Activated B cell treated with CpG ODN at 0.5 μM for 24 hours (primary cell): ENCODE data around the gene KIF21B. TPM values are rescaled to one million over a fixed set of nuclear protein-coding genes. Genes with fewer than 3 reads are reported as not detected.
A peak's percentile ranks its signal among the peaks of the same experiment; 100 is the strongest.

Source experiments
- ATAC-seq: fragments of 200-7000 bp; cut with Tn5 transposase; one replicate; pipeline ENCODE4 v1.10.0; 2021; ENCODE audit warnings: low read depth, mild to moderate bottlenecking, moderate library complexity
- CTCF ChIA-PET: fragments of 350-600 bp; sonication (Branson Sonifier 250); formaldehyde crosslinking; loops from one replicate; lab custom pipeline; 2021; ENCODE audit warnings: antibody characterized with exemption; lab: Charles Lee
- POLR2A ChIA-PET: fragments of 350-600 bp; sonication (Branson Sonifier 250); formaldehyde crosslinking; loops from one replicate; lab custom pipeline; 2021; ENCODE audit warnings: antibody characterized with exemption; lab: Charles Lee
- DNase-seq: peaks from one replicate; pipeline ENCODE4 v3.0.0; 2022
- H3K27ac Mint-ChIP-seq: one replicate; pipeline ENCODE4 v1.8.0; 2020; ENCODE audit warnings: mixed read lengths
- H3K27me3 Mint-ChIP-seq: one replicate; pipeline ENCODE4 v1.8.0; 2021; ENCODE audit warnings: mixed read lengths
- H3K36me3 Mint-ChIP-seq: one replicate; pipeline ENCODE4 v1.8.0; 2021; ENCODE audit warnings: low read depth, mixed read lengths
- H3K4me1 Mint-ChIP-seq: one replicate; pipeline ENCODE4 v1.8.0; 2021; ENCODE audit warnings: mixed read lengths
- H3K4me3 Mint-ChIP-seq: one replicate; pipeline ENCODE4 v1.8.0; 2020; ENCODE audit warnings: mild to moderate bottlenecking, mixed read lengths
- H3K9me3 Mint-ChIP-seq: one replicate; pipeline ENCODE4 v1.8.0; 2020; ENCODE audit warnings: mixed read lengths
- intact Hi-C: fragments of 100-400 bp; cut with micrococcal nuclease; formaldehyde crosslinking; loops from one replicate; pipeline ENCODE4 v1.15.1; 2024
- total RNA-seq: library from RNA; stranded (reverse); gene quantifications from 2 replicates; pipeline ENCODE4 v1.2.3, GENCODE V29; 2022
- TF ChIP-seq, protein P1 (sequence below): fragments of 200-600 bp; IDR thresholded peaks from one replicate; pipeline ENCODE4 v1.8.0; 2022; ENCODE audit warnings: antibody characterized with exemption, mild to moderate bottlenecking

The KIF21B gene
- total RNA-seq, 1 donor from 2014 or later, result 31.8 TPM

DNA sequence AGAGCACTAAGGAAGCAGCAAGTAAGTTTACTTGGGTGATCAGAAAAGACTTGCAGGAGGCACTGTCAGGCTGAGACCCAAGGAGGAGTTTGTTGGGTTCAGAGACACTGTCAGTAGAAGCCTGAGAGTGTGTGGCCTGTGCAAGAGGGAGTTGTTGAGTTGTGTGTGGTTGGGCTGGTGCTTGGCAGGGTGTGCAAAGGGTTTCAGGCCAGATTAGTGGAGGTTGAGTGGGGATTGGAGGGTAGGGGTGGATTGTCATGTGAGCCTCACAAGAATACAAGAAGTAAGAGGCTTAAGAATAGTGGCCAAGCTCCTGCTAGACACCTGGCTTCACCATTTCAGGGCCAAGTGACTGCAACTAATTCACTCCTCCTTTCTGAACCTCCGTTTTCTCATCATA lies 8.9 kb upstream of the KIF21B start:
- TF ChIP-seq, protein P1, sequence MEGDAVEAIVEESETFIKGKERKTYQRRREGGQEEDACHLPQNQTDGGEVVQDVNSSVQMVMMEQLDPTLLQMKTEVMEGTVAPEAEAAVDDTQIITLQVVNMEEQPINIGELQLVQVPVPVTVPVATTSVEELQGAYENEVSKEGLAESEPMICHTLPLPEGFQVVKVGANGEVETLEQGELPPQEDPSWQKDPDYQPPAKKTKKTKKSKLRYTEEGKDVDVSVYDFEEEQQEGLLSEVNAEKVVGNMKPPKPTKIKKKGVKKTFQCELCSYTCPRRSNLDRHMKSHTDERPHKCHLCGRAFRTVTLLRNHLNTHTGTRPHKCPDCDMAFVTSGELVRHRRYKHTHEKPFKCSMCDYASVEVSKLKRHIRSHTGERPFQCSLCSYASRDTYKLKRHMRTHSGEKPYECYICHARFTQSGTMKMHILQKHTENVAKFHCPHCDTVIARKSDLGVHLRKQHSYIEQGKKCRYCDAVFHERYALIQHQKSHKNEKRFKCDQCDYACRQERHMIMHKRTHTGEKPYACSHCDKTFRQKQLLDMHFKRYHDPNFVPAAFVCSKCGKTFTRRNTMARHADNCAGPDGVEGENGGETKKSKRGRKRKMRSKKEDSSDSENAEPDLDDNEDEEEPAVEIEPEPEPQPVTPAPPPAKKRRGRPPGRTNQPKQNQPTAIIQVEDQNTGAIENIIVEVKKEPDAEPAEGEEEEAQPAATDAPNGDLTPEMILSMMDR, result no peak
- ATAC-seq, result no peak
- H3K4me3 Mint-ChIP-seq, result no peak overlapping the region
- H3K4me1 Mint-ChIP-seq, result peaks cover 1% of the 10 kb centered on the region
- POLR2A ChIA-PET, result no interaction called here
- no peak for DNase-seq
- no peaks in the 10 kb centered on the region for H3K36me3 Mint-ChIP-seq
- CTCF ChIA-PET, result no interaction called here
- no peak overlapping the region for H3K27ac Mint-ChIP-seq
- H3K9me3 Mint-ChIP-seq, result no peaks in the 10 kb centered on the region
- intact Hi-C loops, result no loop called here
- H3K27me3 Mint-ChIP-seq, result no peaks in the 10 kb centered on the region

DNA sequence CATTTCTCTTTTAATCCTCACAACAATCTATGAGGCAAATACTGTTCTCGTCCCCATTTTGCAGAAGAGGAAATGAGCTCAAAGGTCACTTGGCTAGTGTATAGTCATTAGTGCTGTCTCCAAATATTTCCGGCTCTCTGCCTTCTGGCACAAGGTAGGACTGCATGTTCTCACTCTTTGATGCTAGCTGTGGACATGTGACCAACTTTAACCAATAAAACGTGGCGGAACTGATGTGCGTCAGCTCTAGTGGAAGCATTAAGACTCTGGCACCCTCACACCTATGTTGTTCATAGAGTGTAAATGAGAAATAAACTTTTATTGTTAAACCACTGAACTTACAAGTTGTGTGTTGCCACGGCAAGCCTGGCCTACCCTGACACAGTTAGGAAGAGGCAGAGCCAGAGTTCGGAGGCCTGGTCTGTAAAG lies 5.0 kb upstream of the KIF21B start:
- ChIA-PET POLR2A (interaction anchor here (1.9 kb wide), 1 partner anchor 11 kb away, joined by 5 read pairs; no protein-coding TSS in a partner anchor), CTCF (interaction anchor here (1.9 kb wide), 2 partner anchors 49 to 57 kb away, joined by 4 to 7 read pairs; no protein-coding TSS in a partner anchor)
- intact Hi-C loops, result loop anchor here (10.0 kb wide), 1 partner anchor 476 kb away; the partner anchor contains the start of gene CSRP1
- no peaks in the 10 kb centered on the region for H3K36me3 Mint-ChIP-seq
- H3K9me3 Mint-ChIP-seq, result no peaks in the 10 kb centered on the region
- H3K27ac Mint-ChIP-seq, result no peak overlapping the region
- H3K27me3 Mint-ChIP-seq, result no peaks in the 10 kb centered on the region
- H3K4me3 Mint-ChIP-seq, result no peak overlapping the region
- TF ChIP-seq, protein P1, result no peak
- ATAC-seq (no peak), DNase-seq (no peak)
- peaks cover 35% of the 10 kb centered on the region for H3K4me1 Mint-ChIP-seq

DNA sequence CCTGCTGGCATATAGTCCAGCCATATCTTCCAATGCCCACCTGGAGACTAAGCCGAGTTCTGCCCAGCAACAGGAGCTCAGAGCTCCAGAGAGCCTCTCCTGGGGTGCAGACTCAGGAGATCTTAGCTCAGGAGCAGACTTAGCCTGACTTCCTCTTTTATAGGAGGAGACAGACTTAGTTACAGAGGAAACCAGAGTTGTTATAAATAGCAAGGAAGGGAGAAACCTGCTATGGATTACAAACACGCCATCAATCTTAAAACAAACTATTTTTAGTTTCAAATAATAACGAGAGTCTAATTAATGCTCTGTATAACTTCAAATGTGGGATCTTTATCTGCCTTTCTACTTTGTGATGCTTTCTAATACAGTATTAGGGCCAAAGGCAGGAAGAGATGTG lies 3.3 kb upstream of the KIF21B start:
- ChIA-PET CTCF (interaction anchor here (1.5 to 2.9 kb wide), 5 partner anchors 10 to 55 kb away, joined by 5 to 12 read pairs (median 8); no protein-coding TSS in a partner anchor), POLR2A (interaction anchor here (1.8 to 1.9 kb wide), 2 partner anchors 9 to 11 kb away, joined by 5 to 9 read pairs; no protein-coding TSS in a partner anchor)
- Mint-ChIP-seq H3K4me3 (peak overlapping the region; percentile 41), H3K9me3 (no peaks in the 10 kb centered on the region), H3K4me1 (peaks cover 46% of the 10 kb centered on the region), H3K27me3 (no peaks in the 10 kb centered on the region), H3K36me3 (peaks cover 3% of the 10 kb centered on the region), H3K27ac (peak overlapping the region; percentile 46)
- intact Hi-C loops, result loop anchor here (1.0 to 10.0 kb wide), 3 partner anchors 10 to 478 kb away; partner anchors contain the start of gene CSRP1
- DNase-seq (no peak), ATAC-seq (no peak)
- TF ChIP-seq, protein P1, result no peak

DNA sequence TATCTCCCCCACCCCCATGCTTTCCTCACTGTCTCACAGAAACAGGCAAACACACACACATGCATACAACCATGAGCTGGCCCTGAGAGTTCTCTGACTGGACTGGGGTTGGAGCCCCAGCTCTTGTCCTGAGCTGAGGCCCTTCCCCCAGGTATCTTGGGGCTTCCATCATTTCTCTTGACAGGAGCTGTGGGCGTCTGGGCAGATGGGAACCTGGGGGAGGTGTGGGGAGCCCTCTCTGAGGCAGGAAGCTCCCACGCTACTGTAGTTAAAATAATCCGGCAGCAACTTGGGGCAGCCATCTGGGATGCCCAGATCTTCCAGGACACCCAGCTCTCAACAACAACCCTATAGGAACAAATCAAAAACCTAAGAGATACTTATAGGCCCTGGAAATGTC lies 2.7 kb upstream of the KIF21B start:
- H3K9me3 Mint-ChIP-seq, result no peaks in the 10 kb centered on the region
- H3K4me3 Mint-ChIP-seq, result peak overlapping the region; percentile 3
- H3K27me3 Mint-ChIP-seq, result no peaks in the 10 kb centered on the region
- TF ChIP-seq, protein P1, result no peak
- DNase-seq, result no peak
- H3K27ac Mint-ChIP-seq, result peak overlapping the region; percentile 7
- CTCF ChIA-PET, result interaction anchor here (0.8 to 2.9 kb wide), 9 partner anchors 10 to 93 kb away, joined by 3 to 12 read pairs (median 5); no protein-coding TSS in a partner anchor
- intact Hi-C loops, result loop anchor here (1.0 to 10.0 kb wide), 2 partner anchors 17 to 479 kb away; partner anchors contain the start of gene CSRP1
- ATAC-seq, result no peak
- POLR2A ChIA-PET, result interaction anchor here (1.0 to 1.8 kb wide), 3 partner anchors 9 to 357 kb away, joined by 4 to 9 read pairs (median 7); partner anchors contain the start of gene DDX59
- H3K36me3 Mint-ChIP-seq, result peaks cover 3% of the 10 kb centered on the region
- H3K4me1 Mint-ChIP-seq, result peaks cover 52% of the 10 kb centered on the region

DNA sequence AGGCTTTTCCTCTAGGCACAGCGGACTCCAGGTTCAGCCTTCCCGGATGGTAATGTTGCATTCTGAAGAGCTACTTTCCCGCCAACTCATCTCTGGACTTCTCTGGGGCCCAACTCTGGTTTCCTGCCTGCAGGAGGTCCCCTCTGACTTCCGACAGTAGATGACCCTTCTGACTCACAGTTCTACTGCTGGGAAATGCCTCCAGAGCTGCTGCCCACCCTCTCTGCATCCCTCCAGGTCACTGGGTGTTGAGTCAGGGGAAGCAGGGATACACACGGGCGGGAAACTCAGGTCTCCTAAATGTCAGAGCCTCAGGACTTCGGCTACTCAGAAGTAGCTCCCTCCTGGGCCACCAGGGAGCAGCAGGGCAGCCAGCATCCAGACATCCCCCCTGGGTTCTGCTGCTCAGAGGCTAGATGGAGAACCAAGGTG lies 2.1 kb upstream of the KIF21B start:
- Mint-ChIP-seq H3K4me1 (peaks cover 58% of the 10 kb centered on the region), H3K36me3 (peaks cover 3% of the 10 kb centered on the region), H3K9me3 (no peaks in the 10 kb centered on the region), H3K27ac (peak overlapping the region; percentile 15), H3K4me3 (peak overlapping the region; percentile 7), H3K27me3 (no peaks in the 10 kb centered on the region)
- ChIA-PET CTCF (interaction anchor here (0.8 to 2.9 kb wide), 9 partner anchors 9 to 93 kb away, joined by 3 to 12 read pairs (median 5); no protein-coding TSS in a partner anchor), POLR2A (interaction anchor here (1.0 to 1.8 kb wide), 3 partner anchors 8 to 356 kb away, joined by 4 to 9 read pairs (median 7); partner anchors contain the start of gene DDX59)
- intact Hi-C loops, result loop anchor here (1.0 to 10.0 kb wide), 2 partner anchors 18 to 479 kb away; partner anchors contain the start of gene CSRP1
- TF ChIP-seq, protein P1, result no peak
- ATAC-seq (no peak), DNase-seq (no peak)
